COLO829 (cell line): ENCODE measurements around the gene VPS35L.

Experiments used
- DNase-seq: peaks from one replicate; pipeline ENCODE4 v3.0.0; 2012; ENCODE audit warnings: low spot score

Gene VPS35L

GRCh38 chr16:19555186-19555937 is at the start of gene VPS35L:
Gene VPS35L, plus strand, starts transcription at chr16:19555703. Its CDS starts 27 bp downstream, at chr16:19555730.
- DNase-seq: peak; percentile 97

- no peak for DNase-seq
Observed at GRCh38 chr16:19506965-19507364, 48.5 kb upstream of the VPS35L start.

- no peak for DNase-seq
Observed at GRCh38 chr16:19507867-19508266, 47.6 kb upstream of the VPS35L start.

GRCh38 chr16:19512297-19512696 is 43.2 kb upstream of the VPS35L start:
- no peak for DNase-seq

- DNase-seq: no peak
Observed at GRCh38 chr16:19513377-19514053, 42.0 kb upstream of the VPS35L start.

- DNase-seq: no peak
Observed at GRCh38 chr16:19515757-19516156, 39.7 kb upstream of the VPS35L start.

GRCh38 chr16:19517424-19518089 is 37.9 kb upstream of the VPS35L start:
- DNase-seq: no peak

GRCh38 chr16:19518388-19518787 is 37.1 kb upstream of the VPS35L start:
- no peak for DNase-seq

GRCh38 chr16:19520861-19521331 is 34.6 kb upstream of the VPS35L start:
- DNase-seq: peak; percentile 13

GRCh38 chr16:19521471-19522396 is 33.8 kb upstream of the VPS35L start, which contains the start of gene GDE1:
Gene GDE1, minus strand, starts transcription at chr16:19522098. Its CDS starts 134 bp downstream, at chr16:19521964.
- peak; percentile 90 for DNase-seq

GRCh38 chr16:19522397-19522732 is 33.1 kb upstream of the VPS35L start:
- no peak for DNase-seq

GRCh38 chr16:19522760-19523159 is 32.7 kb upstream of the VPS35L start:
- no peak for DNase-seq

GRCh38 chr16:19523184-19523558 is 32.3 kb upstream of the VPS35L start:
- DNase-seq: no peak

GRCh38 chr16:19523559-19524355 is 31.7 kb upstream of the VPS35L start, which contains the start of gene CCP110:
Gene CCP110, plus strand, starts transcription at chr16:19523942. Its CDS starts 3,940 bp downstream, at chr16:19527882.
- DNase-seq: peak; percentile 96

GRCh38 chr16:19524356-19524615 is 31.2 kb upstream of the VPS35L start:
- no peak for DNase-seq

GRCh38 chr16:19524616-19525384 is 30.7 kb upstream of the VPS35L start:
- DNase-seq: no peak

- no peak for DNase-seq
Observed at GRCh38 chr16:19525385-19525723, 30.1 kb upstream of the VPS35L start.

- DNase-seq: no peak
Observed at GRCh38 chr16:19527161-19527560, 28.3 kb upstream of the VPS35L start.

GRCh38 chr16:19528666-19529065 is 26.8 kb upstream of the VPS35L start:
- no peak for DNase-seq

GRCh38 chr16:19532601-19533000 is 22.9 kb upstream of the VPS35L start:
- no peak for DNase-seq
